ENCODE results near the gene ZC3H8.

The ZC3H8 gene

GRCh38 chr2:112162341-112162740, 92.5 kb downstream of the ZC3H8 start:
- DNase-seq, result no peak
